NB4 (cell line): Measurements from ENCODE around the gene PPM1N.

Source experiments
- CTCF ChIP-seq: IDR thresholded peaks from one replicate; pipeline ENCODE4 v1.5.1; 2012; ENCODE audit warnings: low read depth, low read length
- POLR2A ChIP-seq: IDR thresholded peaks from 2 replicates; pipeline ENCODE4 v1.6.1; 2011; ENCODE audit warnings: mild to moderate bottlenecking; ENCODE audit not compliant: insufficient read length; ENCODE audit errors: extremely low read depth

GRCh38 chr19:45477713-45478453 is 20.4 kb upstream of the PPM1N start:
- TF ChIP-seq CTCF (no peak), POLR2A (no peak)
